ENCODE data around the gene TMTC2.

The TMTC2 gene

DNA sequence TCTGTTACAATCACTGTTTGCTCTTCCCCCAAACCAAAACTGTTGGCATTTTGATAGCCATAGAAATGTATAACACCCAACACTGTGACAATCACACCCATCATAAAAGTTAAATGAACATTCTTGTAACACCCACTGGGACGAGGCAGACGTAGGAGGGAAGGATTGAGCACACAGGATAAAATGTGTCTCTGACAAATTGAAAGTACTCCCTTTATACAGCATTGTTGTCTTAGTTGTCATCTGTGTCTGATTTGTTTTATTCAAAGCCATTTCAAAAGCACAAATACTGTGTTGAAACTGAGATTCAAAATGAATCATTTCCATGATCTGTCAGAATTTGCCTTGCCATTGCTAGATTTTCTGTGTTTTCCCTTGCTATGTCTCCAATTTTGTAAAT is 436.3 kb downstream of the TMTC2 start:
- Histone ChIP-seq H3K4me1 (ENCODE audit: insufficient read depth, insufficient read length) (no peaks in the 10 kb centered on the region), H3K27me3 (ENCODE audit: insufficient read depth, insufficient read length) (no peaks in the 10 kb centered on the region), H3K36me3 (ENCODE audit: insufficient read depth, insufficient read length, low read length) (no peaks in the 10 kb centered on the region), H3K9me3 (ENCODE audit: insufficient read depth, low read length) (no peaks in the 10 kb centered on the region), H3K4me3 (ENCODE audit: insufficient read length, low read depth) (no peak overlapping the region), H3K9ac (ENCODE audit: insufficient read length, low read depth) (no peak overlapping the region)
- DNase-seq (ENCODE audit: low read depth, low spot score), result no peak
- TF ChIP-seq YY1 (IDR thresholded peaks at IDR 0.05; ENCODE audit: insufficient read depth, insufficient read length) (no peak), SUZ12 (IDR thresholded peaks at IDR 0.05; ENCODE audit: extremely low read depth, insufficient read depth, insufficient read length) (no peak), ZNF274 (IDR thresholded peaks at IDR 0.05; ENCODE audit: low read depth, low read length) (no peak)

- DNase-seq (ENCODE audit: low read depth, low spot score), result no peak
- Histone ChIP-seq H3K9ac (ENCODE audit: insufficient read length, low read depth) (no peak overlapping the region), H3K4me1 (ENCODE audit: insufficient read depth, insufficient read length) (no peaks in the 10 kb centered on the region), H3K4me3 (ENCODE audit: insufficient read length, low read depth) (no peak overlapping the region), H3K36me3 (ENCODE audit: insufficient read depth, insufficient read length, low read length) (no peaks in the 10 kb centered on the region), H3K9me3 (ENCODE audit: insufficient read depth, low read length) (no peaks in the 10 kb centered on the region), H3K27me3 (ENCODE audit: insufficient read depth, insufficient read length) (no peaks in the 10 kb centered on the region)
- no peak for TF ChIP-seq YY1 (IDR thresholded peaks at IDR 0.05; ENCODE audit: insufficient read depth, insufficient read length)
- TF ChIP-seq ZNF274 (IDR thresholded peaks at IDR 0.05; ENCODE audit: low read depth, low read length), result no peak
- no peak for TF ChIP-seq SUZ12 (IDR thresholded peaks at IDR 0.05; ENCODE audit: extremely low read depth, insufficient read depth, insufficient read length)
Observed at GRCh38 chr12:83128540-83128939, 441.8 kb downstream of the TMTC2 start.

- TF ChIP-seq ZNF274 (IDR thresholded peaks at IDR 0.05; ENCODE audit: low read depth, low read length), result no peak
- no peak for TF ChIP-seq YY1 (IDR thresholded peaks at IDR 0.05; ENCODE audit: insufficient read depth, insufficient read length)
- TF ChIP-seq SUZ12 (IDR thresholded peaks at IDR 0.05; ENCODE audit: extremely low read depth, insufficient read depth, insufficient read length), result no peak
- Histone ChIP-seq H3K36me3 (ENCODE audit: insufficient read depth, insufficient read length, low read length) (no peaks in the 10 kb centered on the region), H3K9ac (ENCODE audit: insufficient read length, low read depth) (no peak overlapping the region), H3K27me3 (ENCODE audit: insufficient read depth, insufficient read length) (no peaks in the 10 kb centered on the region), H3K4me3 (ENCODE audit: insufficient read length, low read depth) (no peak overlapping the region), H3K9me3 (ENCODE audit: insufficient read depth, low read length) (no peaks in the 10 kb centered on the region), H3K4me1 (ENCODE audit: insufficient read depth, insufficient read length) (no peaks in the 10 kb centered on the region)
- no peak for DNase-seq (ENCODE audit: low read depth, low spot score)
Observed at GRCh38 chr12:83130178-83130577, 443.5 kb downstream of the TMTC2 start.

GRCh38 chr12:83132360-83132759 is 445.7 kb downstream of the TMTC2 start:
- Histone ChIP-seq H3K9ac (ENCODE audit: insufficient read length, low read depth) (no peak overlapping the region), H3K36me3 (ENCODE audit: insufficient read depth, insufficient read length, low read length) (no peaks in the 10 kb centered on the region), H3K27me3 (ENCODE audit: insufficient read depth, insufficient read length) (no peaks in the 10 kb centered on the region), H3K4me1 (ENCODE audit: insufficient read depth, insufficient read length) (no peaks in the 10 kb centered on the region), H3K9me3 (ENCODE audit: insufficient read depth, low read length) (no peaks in the 10 kb centered on the region), H3K4me3 (ENCODE audit: insufficient read length, low read depth) (no peak overlapping the region)
- TF ChIP-seq SUZ12 (IDR thresholded peaks at IDR 0.05; ENCODE audit: extremely low read depth, insufficient read depth, insufficient read length) (no peak), YY1 (IDR thresholded peaks at IDR 0.05; ENCODE audit: insufficient read depth, insufficient read length) (no peak), ZNF274 (IDR thresholded peaks at IDR 0.05; ENCODE audit: low read depth, low read length) (no peak)
- no peak for DNase-seq (ENCODE audit: low read depth, low spot score)

DNA sequence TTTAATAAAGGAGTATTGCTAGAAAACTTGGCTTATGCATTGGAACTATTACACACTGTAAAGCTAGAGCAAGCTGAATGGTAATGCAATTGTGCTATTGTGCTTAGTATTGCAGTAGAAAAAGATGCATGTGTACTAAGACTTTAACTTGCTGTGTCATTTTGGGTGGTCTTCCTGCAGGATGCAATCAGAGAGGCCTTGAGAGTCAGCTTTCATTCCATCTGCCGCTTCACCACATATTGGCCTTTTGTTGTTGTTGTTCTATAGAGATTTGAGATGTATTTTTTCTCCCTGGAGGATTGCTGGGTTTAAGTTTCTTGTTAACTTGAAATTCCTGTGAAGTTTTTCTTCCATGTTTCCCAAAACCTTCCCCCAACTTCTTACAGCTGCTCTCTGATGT is 449.7 kb downstream of the TMTC2 start:
- H3K27me3 ChIP-seq (ENCODE audit: insufficient read depth, insufficient read length), result no peaks in the 10 kb centered on the region
- no peak for DNase-seq (ENCODE audit: low read depth, low spot score)
- no peak overlapping the region for H3K9ac ChIP-seq (ENCODE audit: insufficient read length, low read depth)
- peaks cover 29% of the 10 kb centered on the region for H3K9me3 ChIP-seq (ENCODE audit: insufficient read depth, low read length)
- H3K4me1 ChIP-seq (ENCODE audit: insufficient read depth, insufficient read length), result no peaks in the 10 kb centered on the region
- no peaks in the 10 kb centered on the region for H3K36me3 ChIP-seq (ENCODE audit: insufficient read depth, insufficient read length, low read length)
- TF ChIP-seq SUZ12 (IDR thresholded peaks at IDR 0.05; ENCODE audit: extremely low read depth, insufficient read depth, insufficient read length) (no peak), ZNF274 (IDR thresholded peaks at IDR 0.05; ENCODE audit: low read depth, low read length) (no peak), YY1 (IDR thresholded peaks at IDR 0.05; ENCODE audit: insufficient read depth, insufficient read length) (no peak)
- no peak overlapping the region for H3K4me3 ChIP-seq (ENCODE audit: insufficient read length, low read depth)

- H3K9ac ChIP-seq (ENCODE audit: insufficient read length, low read depth), result no peak overlapping the region
- TF ChIP-seq SUZ12 (IDR thresholded peaks at IDR 0.05; ENCODE audit: extremely low read depth, insufficient read depth, insufficient read length) (no peak), YY1 (IDR thresholded peaks at IDR 0.05; ENCODE audit: insufficient read depth, insufficient read length) (no peak), ZNF274 (IDR thresholded peaks at IDR 0.05; ENCODE audit: low read depth, low read length) (no peak)
- H3K36me3 ChIP-seq (ENCODE audit: insufficient read depth, insufficient read length, low read length), result no peaks in the 10 kb centered on the region
- peaks cover 29% of the 10 kb centered on the region for H3K9me3 ChIP-seq (ENCODE audit: insufficient read depth, low read length)
- H3K4me3 ChIP-seq (ENCODE audit: insufficient read length, low read depth), result no peak overlapping the region
- no peaks in the 10 kb centered on the region for H3K27me3 ChIP-seq (ENCODE audit: insufficient read depth, insufficient read length)
- H3K4me1 ChIP-seq (ENCODE audit: insufficient read depth, insufficient read length), result no peaks in the 10 kb centered on the region
- DNase-seq (ENCODE audit: low read depth, low spot score), result no peak
Observed at GRCh38 chr12:83140135-83140534, 453.4 kb downstream of the TMTC2 start.

GRCh38 chr12:83141460-83141994 is 454.8 kb downstream of the TMTC2 start:
- peaks cover 29% of the 10 kb centered on the region for H3K9me3 ChIP-seq (ENCODE audit: insufficient read depth, low read length)
- H3K27me3 ChIP-seq (ENCODE audit: insufficient read depth, insufficient read length), result no peaks in the 10 kb centered on the region
- no peak overlapping the region for H3K4me3 ChIP-seq (ENCODE audit: insufficient read length, low read depth)
- no peaks in the 10 kb centered on the region for H3K4me1 ChIP-seq (ENCODE audit: insufficient read depth, insufficient read length)
- H3K9ac ChIP-seq (ENCODE audit: insufficient read length, low read depth), result no peak overlapping the region
- TF ChIP-seq SUZ12 (IDR thresholded peaks at IDR 0.05; ENCODE audit: extremely low read depth, insufficient read depth, insufficient read length) (no peak), ZNF274 (IDR thresholded peaks at IDR 0.05; ENCODE audit: low read depth, low read length) (no peak)
- no peaks in the 10 kb centered on the region for H3K36me3 ChIP-seq (ENCODE audit: insufficient read depth, insufficient read length, low read length)
- no peak for DNase-seq (ENCODE audit: low read depth, low spot score)
